ENCODE results near the gene CDH19. TPM values are rescaled to one million over a fixed set of nuclear protein-coding genes. Genes with fewer than 3 reads are reported as not detected.

CDH19 gene, protein sequence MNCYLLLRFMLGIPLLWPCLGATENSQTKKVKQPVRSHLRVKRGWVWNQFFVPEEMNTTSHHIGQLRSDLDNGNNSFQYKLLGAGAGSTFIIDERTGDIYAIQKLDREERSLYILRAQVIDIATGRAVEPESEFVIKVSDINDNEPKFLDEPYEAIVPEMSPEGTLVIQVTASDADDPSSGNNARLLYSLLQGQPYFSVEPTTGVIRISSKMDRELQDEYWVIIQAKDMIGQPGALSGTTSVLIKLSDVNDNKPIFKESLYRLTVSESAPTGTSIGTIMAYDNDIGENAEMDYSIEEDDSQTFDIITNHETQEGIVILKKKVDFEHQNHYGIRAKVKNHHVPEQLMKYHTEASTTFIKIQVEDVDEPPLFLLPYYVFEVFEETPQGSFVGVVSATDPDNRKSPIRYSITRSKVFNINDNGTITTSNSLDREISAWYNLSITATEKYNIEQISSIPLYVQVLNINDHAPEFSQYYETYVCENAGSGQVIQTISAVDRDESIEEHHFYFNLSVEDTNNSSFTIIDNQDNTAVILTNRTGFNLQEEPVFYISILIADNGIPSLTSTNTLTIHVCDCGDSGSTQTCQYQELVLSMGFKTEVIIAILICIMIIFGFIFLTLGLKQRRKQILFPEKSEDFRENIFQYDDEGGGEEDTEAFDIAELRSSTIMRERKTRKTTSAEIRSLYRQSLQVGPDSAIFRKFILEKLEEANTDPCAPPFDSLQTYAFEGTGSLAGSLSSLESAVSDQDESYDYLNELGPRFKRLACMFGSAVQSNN
- not detected in 2 replicates for total RNA-seq

GRCh38 chr18:66603941-66604627 lies at the start of gene CDH19:
Gene CDH19 (minus strand): TSS chr18:66604090. CDS start chr18:66572204, 31,886 bp downstream.

